Adipose tissue (tissue), 3 donors: ENCODE results near the gene KIAA1217. TPM values are rescaled to one million over a fixed set of nuclear protein-coding genes. Genes with fewer than 3 reads are reported as not detected.
"Not testable (repeated sequence)": the region's sequence is repeated elsewhere in the genome, so short reads cannot be mapped to it uniquely, and the experiment has no call there.

ENCODE experiments used
- H3K27ac ChIP-seq: one replicate; pipeline ENCODE4 v1.5.1; 2013; ENCODE audit warnings: low read depth, low read length
- WGBS, 3 donors: extraction: QIAGEN DNeasy Blood & Tissue Kit; methylation state at CpG; one replicate each; pipeline ENCODE4 v1.1.7; 2013; 5-methylcytosine and 5-hydroxymethylcytosine counted together
- polyA plus RNA-seq, 3 donors: library from polyadenylated mRNA; stranded (reverse); fragments of 200-250 nt; gene quantifications; one replicate each; pipeline ENCODE4 v1.2.3, GENCODE V29; 2013
- donor health status: healthy with polysubstance abuse.
- donor health status: Bipolar disorder and iron deficiency.
- donor health status: healthy.

Gene KIAA1217
- polyA plus RNA-seq, 3 donors, result 5.9 to 18.7 (median 13.3) TPM

- no peak overlapping the region for H3K27ac ChIP-seq
- 87 to 88% (median 87%) methylated on average over 11 of the region's 11 CpGs for WGBS, 3 donors
Observed at GRCh38 chr10:24307696-24308485, 99.0 kb downstream of the KIAA1217 start.

GRCh38 chr10:24310104-24310503 is 101.2 kb downstream of the KIAA1217 start:
- no peak overlapping the region for H3K27ac ChIP-seq
- 64 to 74% (median 70%) methylated on average over 5 of the region's 5 CpGs for WGBS, 3 donors

GRCh38 chr10:24311888-24312287 is 103.0 kb downstream of the KIAA1217 start:
- no peak overlapping the region for H3K27ac ChIP-seq
- 59 to 80% (median 73%) methylated on average over 6 of the region's 6 CpGs for WGBS, 3 donors

GRCh38 chr10:24313283-24313682 is 104.3 kb downstream of the KIAA1217 start:
- 44 to 86% (median 85%) methylated on average over 10 of the region's 10 CpGs for WGBS, 3 donors
- no peak overlapping the region for H3K27ac ChIP-seq

- 68 to 85% (median 75%) methylated on average over 7 of the region's 7 CpGs for WGBS, 3 donors
- no peak overlapping the region for H3K27ac ChIP-seq
Observed at GRCh38 chr10:24315211-24315610, 106.3 kb downstream of the KIAA1217 start.

- 27 to 92% (median 89%) methylated on average over 5 of the region's 5 CpGs for WGBS, 3 donors
- no peak overlapping the region for H3K27ac ChIP-seq
Observed at GRCh38 chr10:24318517-24318916, 109.6 kb downstream of the KIAA1217 start.

GRCh38 chr10:24320373-24320772 is 111.4 kb downstream of the KIAA1217 start:
- no peak overlapping the region for H3K27ac ChIP-seq
- 44 to 66% (median 63%) methylated on average over 2 of the region's 2 CpGs for WGBS, 3 donors

- no peak overlapping the region for H3K27ac ChIP-seq
- WGBS, 3 donors, result 28 to 73% (median 67%) methylated on average over 3 of the region's 3 CpGs
Observed at GRCh38 chr10:24324651-24325050, 115.7 kb downstream of the KIAA1217 start.

- H3K27ac ChIP-seq, result no peak overlapping the region
- WGBS, 3 donors, result 22 to 49% (median 42%) methylated on average over 5 of the region's 5 CpGs
Observed at GRCh38 chr10:24331457-24331856, 122.5 kb downstream of the KIAA1217 start.

GRCh38 chr10:24333736-24334135 is 124.8 kb downstream of the KIAA1217 start:
- H3K27ac ChIP-seq, result no peak overlapping the region

- H3K27ac ChIP-seq, result no peak overlapping the region
- WGBS, 3 donors, result 72 to 82% (median 76%) methylated on average over 1 of the region's 1 CpG
Observed at GRCh38 chr10:24334279-24334939, 125.5 kb downstream of the KIAA1217 start.

GRCh38 chr10:24337723-24338122 is 128.8 kb downstream of the KIAA1217 start:
- not testable (repeated sequence) for H3K27ac ChIP-seq
- WGBS, 3 donors, result 53 to 95% (median 88%) methylated on average over 7 of the region's 7 CpGs

GRCh38 chr10:24339387-24339786 is 130.4 kb downstream of the KIAA1217 start:
- WGBS, 3 donors, result 51 to 81% (median 74%) methylated on average over 1 of the region's 1 CpG

GRCh38 chr10:24340446-24340845 is 131.5 kb downstream of the KIAA1217 start:
- H3K27ac ChIP-seq, result no peak overlapping the region

More at GRCh38 chr10:24339387-24339786, 130.4 kb downstream of the KIAA1217 start:
- H3K27ac ChIP-seq, result no peak overlapping the region

GRCh38 chr10:24340883-24341282 is 131.9 kb downstream of the KIAA1217 start:
- 78 to 94% (median 86%) methylated on average over 7 of the region's 7 CpGs for WGBS, 3 donors
- no peak overlapping the region for H3K27ac ChIP-seq

More at GRCh38 chr10:24340446-24340845, 131.5 kb downstream of the KIAA1217 start:
- 54 to 73% (median 61%) methylated on average over 6 of the region's 6 CpGs for WGBS, 3 donors

GRCh38 chr10:24341371-24341770 is 132.4 kb downstream of the KIAA1217 start:
- 56 to 90% (median 62%) methylated on average over 4 of the region's 4 CpGs for WGBS, 3 donors
- no peak overlapping the region for H3K27ac ChIP-seq

- no peak overlapping the region for H3K27ac ChIP-seq
- WGBS, 3 donors, result 55 to 65% (median 61%) methylated on average over 2 of the region's 2 CpGs
Observed at GRCh38 chr10:24341897-24342296, 133.0 kb downstream of the KIAA1217 start.

GRCh38 chr10:24343686-24344085 is 134.7 kb downstream of the KIAA1217 start:
- WGBS, 3 donors, result 12 to 30% (median 28%) methylated on average over 4 of the region's 4 CpGs

GRCh38 chr10:24344279-24344678 is 135.3 kb downstream of the KIAA1217 start:
- H3K27ac ChIP-seq, result no peak overlapping the region
- WGBS, 3 donors, result 15 to 35% (median 33%) methylated on average over 4 of the region's 4 CpGs

More at GRCh38 chr10:24343686-24344085, 134.7 kb downstream of the KIAA1217 start:
- no peak overlapping the region for H3K27ac ChIP-seq
